AG08396 (cell line): ENCODE data around the gene HEATR1.
A peak's percentile ranks its signal among the peaks of the same experiment; 100 is the strongest.
"Not testable (repeated sequence)": the region's sequence is repeated elsewhere in the genome, so short reads cannot be mapped to it uniquely, and the experiment has no call there.

Source experiments
- DNase-seq: peaks from one replicate; pipeline ENCODE4 v3.0.0; 2012; ENCODE audit warnings: low spot score, mixed read lengths

The HEATR1 gene, protein sequence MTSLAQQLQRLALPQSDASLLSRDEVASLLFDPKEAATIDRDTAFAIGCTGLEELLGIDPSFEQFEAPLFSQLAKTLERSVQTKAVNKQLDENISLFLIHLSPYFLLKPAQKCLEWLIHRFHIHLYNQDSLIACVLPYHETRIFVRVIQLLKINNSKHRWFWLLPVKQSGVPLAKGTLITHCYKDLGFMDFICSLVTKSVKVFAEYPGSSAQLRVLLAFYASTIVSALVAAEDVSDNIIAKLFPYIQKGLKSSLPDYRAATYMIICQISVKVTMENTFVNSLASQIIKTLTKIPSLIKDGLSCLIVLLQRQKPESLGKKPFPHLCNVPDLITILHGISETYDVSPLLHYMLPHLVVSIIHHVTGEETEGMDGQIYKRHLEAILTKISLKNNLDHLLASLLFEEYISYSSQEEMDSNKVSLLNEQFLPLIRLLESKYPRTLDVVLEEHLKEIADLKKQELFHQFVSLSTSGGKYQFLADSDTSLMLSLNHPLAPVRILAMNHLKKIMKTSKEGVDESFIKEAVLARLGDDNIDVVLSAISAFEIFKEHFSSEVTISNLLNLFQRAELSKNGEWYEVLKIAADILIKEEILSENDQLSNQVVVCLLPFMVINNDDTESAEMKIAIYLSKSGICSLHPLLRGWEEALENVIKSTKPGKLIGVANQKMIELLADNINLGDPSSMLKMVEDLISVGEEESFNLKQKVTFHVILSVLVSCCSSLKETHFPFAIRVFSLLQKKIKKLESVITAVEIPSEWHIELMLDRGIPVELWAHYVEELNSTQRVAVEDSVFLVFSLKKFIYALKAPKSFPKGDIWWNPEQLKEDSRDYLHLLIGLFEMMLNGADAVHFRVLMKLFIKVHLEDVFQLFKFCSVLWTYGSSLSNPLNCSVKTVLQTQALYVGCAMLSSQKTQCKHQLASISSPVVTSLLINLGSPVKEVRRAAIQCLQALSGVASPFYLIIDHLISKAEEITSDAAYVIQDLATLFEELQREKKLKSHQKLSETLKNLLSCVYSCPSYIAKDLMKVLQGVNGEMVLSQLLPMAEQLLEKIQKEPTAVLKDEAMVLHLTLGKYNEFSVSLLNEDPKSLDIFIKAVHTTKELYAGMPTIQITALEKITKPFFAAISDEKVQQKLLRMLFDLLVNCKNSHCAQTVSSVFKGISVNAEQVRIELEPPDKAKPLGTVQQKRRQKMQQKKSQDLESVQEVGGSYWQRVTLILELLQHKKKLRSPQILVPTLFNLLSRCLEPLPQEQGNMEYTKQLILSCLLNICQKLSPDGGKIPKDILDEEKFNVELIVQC (N-terminal part only)

DNA sequence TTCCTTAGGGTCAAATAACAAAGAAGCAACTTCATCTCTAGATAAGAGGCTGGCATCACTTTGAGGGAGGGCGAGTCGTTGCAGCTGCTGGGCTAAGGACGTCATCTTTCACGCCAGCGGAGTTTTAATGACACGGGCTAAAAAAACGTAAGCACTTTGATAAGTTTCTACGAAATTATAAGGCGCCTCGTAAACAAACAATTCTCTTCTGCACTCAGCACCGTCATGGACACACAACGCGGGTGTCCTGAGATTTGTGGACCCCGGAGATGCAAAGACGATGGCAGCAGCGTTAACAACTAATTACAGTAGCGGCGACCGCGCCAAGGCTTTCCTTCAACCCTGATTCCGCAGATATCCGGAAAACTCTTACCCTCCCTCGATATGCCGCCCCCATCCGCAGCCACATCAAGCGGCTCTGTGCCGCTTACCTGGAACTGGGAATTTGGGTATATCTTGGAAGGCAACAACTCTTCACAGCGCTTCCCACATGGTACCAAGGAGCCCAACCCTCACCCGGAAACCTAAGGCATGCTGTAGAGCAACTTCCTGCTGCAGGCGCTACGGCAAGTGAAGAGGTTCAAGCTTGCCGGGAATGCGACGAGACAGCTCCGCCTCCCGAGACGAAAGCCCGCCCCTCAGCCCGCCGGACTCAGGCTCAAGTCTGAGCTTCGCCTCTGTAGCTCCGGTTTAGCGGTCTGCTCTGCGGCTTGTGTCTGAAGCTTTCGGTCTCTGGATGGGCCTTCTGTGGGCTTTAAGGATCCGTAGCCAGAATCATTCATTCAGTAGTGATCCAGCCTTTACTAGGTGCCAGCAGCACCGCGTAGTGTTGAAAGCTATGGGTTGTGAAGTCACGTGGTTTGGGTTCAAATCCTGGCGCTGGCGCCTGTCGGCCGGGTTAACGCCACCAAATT, at the start of gene HEATR1:
TSS of gene HEATR1 (minus strand) at position 526 of the 914 bp plus-strand sequence. CDS start at position 105, 421 bp downstream.
- DNase-seq, result peak; percentile 92

DNA sequence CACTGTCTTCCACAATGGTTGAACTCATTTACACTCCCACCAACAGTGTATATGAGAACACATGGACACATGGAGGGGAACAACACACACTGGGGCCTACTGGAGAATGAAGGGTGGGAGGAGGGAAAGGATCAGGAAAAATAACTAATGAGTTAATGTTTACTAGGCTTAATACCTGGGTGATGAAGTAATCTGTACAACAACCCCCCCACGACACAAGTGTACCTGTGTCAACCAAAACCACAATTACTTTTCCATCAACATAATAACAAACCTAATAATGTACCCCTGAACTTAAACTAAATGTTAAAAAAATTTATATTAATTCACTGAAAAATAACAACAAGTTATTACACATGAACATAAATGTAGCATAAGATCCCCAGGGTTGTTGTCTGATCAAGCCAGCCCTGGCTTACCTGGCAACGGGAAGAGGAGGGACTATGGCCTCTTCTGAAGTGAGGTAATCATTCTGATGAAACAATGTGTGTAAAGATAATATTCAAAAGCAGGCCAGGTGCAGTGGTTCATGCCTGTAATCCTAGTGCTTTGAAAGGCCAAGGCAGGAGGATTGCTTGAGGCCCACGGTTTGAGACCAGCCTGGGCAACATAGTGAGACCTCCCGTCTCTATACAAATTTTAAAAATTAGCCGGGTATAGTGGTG, 40.8 kb upstream of the HEATR1 start:
- no peak for DNase-seq

DNA sequence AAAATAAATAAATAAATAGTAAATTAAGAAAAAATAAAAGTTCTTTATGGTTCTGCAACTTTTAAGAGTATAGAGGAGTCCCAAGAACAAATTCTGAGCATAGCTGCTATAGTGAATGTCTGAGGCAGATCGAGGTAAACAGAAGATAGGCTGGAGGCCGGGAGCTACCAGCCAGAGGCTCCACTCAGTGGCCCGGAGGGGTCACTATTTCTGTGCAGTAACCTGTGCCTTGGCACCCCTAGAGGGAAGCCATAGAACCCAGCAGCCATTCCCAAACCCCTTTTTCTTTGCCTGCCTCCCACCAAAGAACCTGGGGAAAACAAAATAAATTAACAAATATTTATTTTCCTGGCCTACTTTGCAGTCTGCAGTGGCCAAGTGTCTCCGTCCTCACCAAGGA, 38.4 kb upstream of the HEATR1 start:
- no peak for DNase-seq

DNA sequence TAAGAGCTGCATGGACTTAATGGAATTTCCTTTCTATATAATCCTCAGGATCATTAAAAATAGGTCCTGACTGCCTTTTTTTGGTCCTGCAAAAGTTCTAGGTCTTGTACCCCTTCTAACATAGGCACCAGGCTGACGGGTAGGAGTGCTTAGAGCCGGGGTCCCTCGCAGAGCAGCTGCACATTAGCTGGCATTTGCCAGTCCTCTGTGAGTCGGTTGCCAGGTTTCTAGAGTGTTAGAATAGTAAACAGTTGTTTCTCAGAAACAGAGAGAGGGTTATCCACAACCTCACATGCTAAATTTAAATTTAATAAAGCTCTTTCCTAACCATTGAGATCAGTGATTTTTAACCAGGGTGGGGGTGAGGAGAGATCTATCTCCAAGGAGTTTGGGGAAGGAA, 35.4 kb upstream of the HEATR1 start:
- no peak for DNase-seq

DNA sequence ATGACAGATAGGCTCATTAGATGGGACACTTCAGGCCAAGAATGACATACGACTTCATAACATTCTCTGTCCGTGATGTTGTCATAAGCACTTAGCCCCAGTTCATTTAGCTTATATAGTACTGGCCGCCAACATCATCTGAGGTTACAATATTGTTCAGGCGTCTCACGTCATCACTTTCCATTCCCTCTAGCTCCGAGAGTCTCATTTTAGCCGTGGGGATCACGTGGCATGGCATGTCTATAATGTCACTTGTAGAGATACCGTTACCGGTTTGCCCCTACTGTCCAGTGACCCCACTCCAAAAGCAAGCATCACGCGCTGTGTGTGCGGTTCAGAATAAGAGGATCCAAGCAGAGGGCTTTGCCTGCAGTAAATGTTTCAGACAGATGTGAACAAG, 34.6 kb upstream of the HEATR1 start:
- no peak for DNase-seq

DNA sequence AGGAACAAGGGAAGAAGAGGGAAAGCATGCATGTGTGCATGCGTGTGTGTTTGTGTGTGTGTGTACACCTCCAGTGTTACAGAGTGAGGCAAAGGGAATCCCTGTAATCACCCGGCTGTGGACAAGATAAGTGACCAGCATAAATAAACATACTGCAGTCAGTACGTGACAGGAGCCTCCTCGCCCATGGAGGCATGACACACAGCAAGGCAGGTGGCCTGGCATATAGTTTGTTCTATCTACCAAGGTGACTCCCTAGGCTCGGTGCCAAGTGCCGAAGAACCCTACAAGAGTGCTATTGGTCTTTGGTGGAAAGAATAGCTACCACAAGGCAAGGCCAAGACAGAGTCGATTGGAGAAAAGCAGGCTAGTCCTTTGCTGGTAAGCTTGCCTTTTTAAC, 31.7 kb upstream of the HEATR1 start:
- DNase-seq, result no peak

DNA sequence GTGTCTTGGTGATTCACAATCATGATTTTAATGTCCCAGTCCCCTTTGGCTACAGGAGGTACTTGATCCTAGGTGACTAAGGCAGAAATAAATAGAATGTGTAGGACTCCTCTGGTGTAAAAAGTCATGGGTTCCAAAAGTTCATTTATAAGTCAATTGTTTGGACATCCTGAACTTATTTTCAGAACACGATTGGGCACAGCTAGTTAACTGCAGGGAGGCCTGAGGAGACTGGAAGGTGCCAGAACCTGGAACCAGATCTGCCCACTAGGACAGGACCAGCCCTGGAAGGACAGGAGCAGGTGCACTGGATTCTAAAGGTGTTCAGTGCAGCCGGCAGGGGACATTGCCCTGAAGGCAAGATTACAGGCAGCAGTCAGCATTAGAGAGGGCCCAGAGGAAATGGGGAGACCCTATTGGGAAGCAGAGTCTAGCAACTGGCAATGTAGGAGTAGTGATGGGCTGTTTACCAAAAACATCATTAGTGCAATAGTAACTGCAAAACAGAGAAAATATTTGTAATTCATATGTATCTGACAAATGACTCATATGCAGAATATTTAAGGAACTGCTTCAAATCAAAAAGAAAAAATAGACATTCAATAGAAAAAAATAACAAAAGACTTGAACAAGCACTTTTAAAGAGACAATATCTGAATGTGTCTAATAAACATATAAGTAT, 23.6 kb upstream of the HEATR1 start:
- no peak for DNase-seq

DNA sequence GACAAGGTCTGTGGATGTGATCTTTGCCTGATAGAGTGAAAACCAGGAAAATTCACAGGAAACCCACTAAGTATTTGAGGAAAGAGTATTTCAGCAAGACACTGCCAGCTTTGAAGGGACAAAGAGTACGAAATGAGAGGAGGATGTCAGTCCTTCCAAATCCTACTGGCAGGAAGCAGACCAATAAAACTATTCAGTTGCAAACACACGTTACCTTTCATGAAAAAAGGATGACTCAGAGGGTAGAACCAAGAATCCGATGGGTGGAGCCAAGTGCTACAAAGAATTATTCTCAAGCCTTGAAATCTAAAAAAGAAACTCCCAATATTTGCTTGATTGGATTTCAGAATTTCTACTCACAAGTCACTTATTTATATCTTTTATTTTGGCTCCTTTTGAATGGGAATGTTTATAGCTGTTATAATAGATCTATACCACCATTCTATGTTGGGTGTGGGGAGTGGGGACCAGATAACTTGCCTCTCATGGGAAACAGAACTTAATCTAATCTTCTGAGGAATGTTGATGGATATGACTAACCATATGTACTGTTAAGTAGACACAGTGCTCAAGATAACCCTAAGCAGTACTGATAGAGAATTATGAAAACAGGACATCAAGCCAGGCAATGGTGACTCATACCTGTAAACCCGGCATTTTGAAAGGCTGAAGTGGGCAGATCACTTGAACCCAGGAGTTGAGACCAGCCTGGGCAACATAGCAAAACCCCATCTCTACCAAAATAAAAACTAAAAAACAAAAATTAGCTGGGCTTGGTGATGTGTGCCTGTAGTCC, 19.3 kb upstream of the HEATR1 start:
- DNase-seq, result no peak

DNA sequence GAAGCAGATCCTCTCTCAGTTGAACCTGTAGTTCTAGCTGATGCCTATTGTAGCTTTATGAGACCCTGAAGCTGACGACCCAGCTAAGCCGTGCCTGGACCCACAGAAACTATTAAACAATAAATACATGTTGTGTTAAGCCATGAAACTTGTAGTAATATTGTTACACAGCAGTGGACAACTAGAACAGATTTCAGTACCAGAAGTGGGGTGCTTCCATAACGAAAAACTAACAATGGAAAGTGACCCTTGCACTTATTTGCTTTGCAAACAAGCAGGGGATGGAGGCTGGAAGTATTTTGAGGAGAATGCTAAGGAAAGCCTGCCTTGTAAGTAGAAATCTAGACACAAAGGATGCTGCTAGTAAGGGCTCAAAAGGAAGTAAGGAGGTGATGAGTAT, 18.1 kb upstream of the HEATR1 start:
- DNase-seq, result no peak

DNA sequence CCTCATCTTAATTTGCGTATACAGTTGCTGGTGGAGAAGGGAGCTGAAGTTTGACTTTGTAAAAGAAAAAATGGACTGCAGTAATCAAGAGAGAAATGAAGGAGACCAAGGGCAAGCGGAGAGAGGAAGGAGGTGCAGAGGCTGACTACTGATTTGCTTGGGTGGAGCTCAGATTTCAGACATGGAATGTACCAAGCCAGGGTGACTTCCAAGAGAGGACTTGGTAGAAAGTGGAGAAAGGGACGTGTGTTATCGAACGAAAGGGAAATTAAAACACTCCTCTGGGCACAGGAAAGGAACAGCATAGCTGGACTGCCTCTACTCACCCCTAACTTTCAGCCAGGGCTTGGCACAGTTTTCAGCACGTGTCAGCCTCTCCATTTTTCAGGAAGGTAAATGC, 15.1 kb upstream of the HEATR1 start:
- no peak for DNase-seq

DNA sequence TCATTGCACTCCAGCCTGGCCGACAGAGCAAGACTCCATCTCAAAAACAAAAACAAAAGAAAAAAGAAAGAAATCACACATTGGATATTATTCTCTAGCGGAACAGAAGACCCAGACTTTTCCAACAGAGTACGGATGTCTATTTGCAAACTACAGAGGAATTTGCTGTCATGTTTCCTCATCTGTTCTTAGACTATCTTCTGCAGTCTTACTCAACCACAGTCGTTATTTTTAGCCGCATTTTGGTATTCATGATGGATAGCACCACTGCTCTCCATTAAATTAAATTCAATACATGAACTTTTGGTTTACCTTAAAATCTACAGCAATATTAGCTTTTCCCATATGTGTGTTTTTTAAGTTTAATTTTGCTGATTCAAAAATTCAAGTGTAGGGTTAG, 14.2 kb upstream of the HEATR1 start:
- no peak for DNase-seq

DNA sequence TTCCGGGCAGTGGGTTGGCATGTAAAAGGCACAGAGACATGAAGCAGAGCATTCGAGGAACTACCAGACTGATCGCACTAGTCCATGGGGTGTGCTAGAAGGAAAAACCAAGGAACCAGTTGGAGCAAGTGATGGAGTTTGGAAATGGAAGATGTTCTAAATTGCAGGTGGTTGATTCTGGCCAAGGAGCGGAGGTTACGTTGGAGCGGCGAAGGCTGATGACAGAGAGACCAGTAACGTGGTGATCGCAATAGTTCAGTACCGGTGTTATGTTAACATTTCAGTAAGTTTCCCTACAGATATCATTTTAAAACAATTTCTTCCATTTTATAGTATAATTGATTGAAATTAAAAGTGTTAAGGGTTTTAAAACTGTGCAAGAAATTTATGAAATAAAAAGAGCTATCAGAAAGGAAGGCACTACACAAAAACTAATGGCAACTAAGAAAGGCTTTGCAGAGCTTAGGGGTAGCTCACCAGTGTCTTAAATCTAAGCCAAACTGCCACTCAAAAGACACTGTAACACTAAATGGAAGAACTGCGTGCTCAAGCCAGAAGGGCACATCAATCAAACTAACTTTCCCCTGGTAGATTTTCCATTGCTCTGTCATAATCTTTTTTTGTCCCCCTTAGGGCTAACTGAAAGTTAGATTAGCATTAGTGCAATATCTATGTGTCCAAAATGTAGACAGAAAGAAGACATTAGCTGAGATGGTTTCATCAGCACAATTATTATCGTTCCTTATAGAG, 11.3 kb upstream of the HEATR1 start:
- no peak for DNase-seq

DNA sequence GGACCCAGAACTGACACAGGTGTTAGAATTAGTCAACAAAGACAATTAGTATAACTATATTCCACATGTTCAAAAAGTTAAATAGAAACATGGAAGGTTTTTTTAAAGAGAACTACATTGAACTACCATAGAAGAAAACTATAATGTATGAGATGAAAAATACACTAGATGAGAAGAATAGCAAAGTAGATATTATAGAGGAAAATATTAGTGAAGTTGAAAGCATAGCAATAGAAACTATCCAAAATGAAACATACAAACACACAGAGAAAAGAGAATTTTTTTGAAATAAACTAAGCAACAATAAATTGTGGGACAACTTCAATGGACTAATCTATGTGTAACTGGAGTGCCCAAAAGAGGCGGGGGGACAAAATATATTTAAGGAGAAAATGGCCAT, 8.0 kb upstream of the HEATR1 start:
- no peak for DNase-seq

DNA sequence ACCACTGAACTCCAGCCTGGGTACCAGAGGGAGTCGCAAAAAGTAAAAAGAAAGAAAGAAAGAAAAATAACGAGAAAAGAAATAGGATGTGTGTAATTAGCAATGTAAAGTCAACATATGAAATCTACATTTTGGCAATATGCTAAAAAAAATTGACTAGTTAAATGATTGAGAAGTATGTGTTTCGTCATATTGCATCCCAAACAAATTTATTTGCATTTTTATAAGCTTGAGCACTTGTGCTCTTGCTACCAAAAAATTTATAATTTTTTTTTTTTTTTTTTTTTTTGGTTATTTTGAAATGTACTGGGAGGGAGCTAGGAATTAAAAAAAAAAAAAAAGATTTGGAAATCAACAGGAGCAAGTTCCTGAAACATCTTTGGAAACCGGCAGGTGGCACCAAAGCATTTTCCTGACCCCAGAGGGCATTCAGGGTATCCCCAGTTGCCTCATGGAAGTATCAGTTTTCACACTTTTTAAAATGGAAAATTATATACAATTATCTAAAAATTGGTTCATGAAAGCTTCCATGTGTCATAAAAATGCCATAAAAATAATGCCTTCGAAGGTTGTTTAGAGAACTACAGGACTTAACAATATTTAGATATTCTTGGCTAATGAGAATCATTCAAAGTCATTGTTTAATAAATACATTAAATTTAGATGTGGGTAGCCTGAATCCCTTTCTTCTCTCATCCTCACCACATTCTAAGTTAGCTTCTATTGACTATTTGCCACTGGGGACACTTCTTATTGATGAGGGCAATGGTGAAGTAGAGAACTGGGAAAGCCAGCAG, 4.8 kb upstream of the HEATR1 start:
- peak; percentile 23 for DNase-seq

DNA sequence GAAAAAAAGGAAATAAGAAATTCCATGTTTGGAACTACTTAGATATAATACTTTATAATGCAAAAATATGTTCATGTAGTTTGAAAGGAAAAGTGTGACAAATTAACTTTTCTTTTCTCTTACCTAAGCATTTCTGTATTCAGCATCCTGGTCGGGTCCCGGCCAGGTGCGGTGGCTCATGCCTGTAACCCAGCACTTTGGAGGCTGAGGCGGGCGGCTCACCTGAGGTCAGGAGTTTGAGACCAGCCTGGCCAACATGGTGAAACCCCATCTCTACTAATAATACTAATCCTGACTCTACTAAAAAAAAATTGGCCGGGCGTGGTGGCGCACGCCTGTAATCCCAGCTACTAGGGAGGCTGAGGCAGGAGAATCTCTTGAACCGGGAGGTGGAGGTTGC, 3.3 kb upstream of the HEATR1 start:
- DNase-seq, result not testable (repeated sequence)

DNA sequence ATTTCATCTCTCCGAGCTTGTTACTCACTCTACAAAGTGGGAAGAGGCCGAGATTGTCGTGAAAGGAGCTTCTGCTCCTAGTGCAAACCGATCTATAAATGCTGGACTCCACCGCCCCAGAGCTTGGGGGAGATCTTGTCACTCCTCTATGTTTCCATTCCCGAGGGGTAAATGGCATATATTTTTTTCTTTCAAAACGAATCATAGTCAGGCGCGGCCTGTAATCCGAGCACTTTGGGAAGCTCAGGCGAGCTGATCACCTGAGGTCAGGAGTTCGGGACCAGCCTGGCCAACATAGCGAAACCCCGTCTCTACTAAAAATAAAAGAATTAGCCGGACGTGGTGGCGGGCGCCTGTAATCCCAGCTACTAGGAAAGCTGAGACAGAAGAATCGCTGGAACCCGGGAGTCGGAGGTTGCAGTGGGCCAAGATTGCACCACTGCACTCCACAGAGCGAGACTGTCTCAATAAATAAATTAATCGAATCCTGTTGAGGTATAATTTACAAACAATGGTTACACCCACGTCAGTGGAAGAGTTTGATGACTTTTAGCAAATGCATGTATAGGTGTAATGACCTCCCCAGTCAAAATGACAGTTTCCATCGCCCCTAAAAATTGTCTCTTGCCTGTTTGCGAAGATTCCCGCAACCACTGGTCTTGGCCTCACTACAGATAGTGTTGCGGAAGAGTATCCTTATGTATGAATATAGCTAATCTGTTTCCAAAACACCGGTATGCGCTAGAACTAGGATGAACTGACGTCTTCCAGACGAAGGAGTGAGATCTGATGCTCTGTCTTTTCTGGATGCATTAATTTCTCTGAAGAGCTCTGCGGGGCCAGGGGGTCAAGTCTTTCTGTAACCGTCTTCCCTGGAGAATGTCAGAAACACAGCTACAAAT, 840 bp upstream of the HEATR1 start:
- no peak for DNase-seq

DNA sequence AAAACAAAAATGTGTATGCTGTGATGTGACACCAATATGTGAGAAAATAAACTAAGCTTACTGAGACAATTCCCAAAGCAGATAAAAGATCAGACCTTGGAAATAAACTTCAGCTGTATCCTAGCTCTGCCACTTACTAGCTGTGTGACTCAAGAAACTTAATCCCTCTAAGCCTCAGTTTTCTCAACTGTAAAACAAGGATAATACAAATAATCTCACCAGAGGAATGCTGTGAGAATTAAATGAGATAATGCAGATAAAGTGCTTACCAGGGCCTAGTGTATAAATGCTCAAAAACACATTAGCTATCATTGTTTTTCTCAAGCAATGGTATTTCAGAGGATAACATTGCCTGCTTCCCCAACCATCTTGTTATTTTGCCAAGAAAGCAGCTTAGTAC, 2.1 kb downstream of the HEATR1 start:
- no peak for DNase-seq
